ENCODE data around the gene DNAAF2.

Gene DNAAF2

DNA sequence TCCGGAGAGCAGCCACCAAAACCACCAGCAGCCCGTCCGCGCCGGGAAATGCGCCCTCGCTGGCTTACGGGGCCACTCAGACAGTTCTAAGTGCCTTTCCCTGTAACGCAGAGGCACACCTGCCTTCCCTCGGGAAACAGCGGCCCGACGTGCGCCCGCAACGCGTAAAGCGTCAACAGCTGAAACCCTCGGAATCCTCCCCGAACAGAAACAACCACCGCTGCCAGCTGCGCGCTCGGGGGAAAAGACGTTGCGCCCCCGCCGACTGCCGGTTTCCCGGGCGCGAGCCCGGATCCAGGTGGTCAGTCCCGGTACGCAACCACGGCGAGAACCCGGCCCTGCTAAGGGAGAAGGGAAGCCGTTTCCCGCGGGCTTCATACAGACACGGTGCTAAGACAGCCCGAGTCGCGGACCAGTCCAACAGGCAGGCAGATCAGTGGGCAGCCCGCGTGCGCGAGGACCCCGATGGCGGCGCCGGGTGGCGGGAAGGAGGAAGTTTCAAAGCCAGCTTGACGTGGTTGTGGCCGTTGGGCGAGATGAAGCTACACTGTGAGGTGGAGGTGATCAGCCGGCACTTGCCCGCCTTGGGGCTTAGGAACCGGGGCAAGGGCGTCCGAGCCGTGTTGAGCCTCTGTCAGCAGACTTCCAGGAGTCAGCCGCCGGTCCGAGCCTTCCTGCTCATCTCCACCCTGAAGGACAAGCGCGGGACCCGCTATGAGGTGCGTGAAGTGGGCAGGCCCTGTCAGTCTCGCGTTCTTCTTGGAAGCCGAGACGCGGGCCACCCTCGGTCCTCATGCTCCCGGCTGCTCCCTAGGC lies 36.4 kb downstream of the DNAAF2 start, which contains the start of gene LRR1:
TSS of gene LRR1 (plus strand) at position 456 of the 816 bp plus-strand sequence. CDS start at position 537, 81 bp downstream.
- Mint-ChIP-seq H3K4me1 (peaks cover 45% of the 10 kb centered on the region), H3K9me3 (no peaks in the 10 kb centered on the region), H3K36me3 (ENCODE audit: low read depth) (no peaks in the 10 kb centered on the region), H3K27ac (peak within 1 kb of the TSS; percentile 97), H3K4me3 (peak within 1 kb of the TSS; percentile 95), H3K27me3 (ENCODE audit: low read depth, poor library complexity) (no peaks in the 10 kb centered on the region)
- TF ChIP-seq, protein P1, sequence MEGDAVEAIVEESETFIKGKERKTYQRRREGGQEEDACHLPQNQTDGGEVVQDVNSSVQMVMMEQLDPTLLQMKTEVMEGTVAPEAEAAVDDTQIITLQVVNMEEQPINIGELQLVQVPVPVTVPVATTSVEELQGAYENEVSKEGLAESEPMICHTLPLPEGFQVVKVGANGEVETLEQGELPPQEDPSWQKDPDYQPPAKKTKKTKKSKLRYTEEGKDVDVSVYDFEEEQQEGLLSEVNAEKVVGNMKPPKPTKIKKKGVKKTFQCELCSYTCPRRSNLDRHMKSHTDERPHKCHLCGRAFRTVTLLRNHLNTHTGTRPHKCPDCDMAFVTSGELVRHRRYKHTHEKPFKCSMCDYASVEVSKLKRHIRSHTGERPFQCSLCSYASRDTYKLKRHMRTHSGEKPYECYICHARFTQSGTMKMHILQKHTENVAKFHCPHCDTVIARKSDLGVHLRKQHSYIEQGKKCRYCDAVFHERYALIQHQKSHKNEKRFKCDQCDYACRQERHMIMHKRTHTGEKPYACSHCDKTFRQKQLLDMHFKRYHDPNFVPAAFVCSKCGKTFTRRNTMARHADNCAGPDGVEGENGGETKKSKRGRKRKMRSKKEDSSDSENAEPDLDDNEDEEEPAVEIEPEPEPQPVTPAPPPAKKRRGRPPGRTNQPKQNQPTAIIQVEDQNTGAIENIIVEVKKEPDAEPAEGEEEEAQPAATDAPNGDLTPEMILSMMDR (IDR thresholded peaks at IDR 0.05), result no peak
- peak; percentile 89 for DNase-seq

DNA sequence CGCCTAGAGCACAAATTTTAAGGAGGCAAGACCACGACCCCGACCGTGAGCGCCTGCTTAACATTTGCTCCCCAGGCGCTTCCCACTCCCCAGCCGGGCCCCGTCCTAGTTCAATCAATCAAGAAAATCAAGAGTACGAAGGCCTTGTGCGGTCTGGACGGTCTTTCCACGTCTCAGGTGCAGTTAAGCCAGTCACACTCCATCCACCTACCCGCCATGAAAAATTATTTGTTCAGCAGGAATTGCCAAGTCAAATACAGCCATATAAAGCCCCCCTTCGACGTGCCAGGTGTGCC lies 36.9 kb downstream of the DNAAF2 start:
- peaks cover 45% of the 10 kb centered on the region for H3K4me1 Mint-ChIP-seq
- peak; percentile 35 for DNase-seq
- H3K36me3 Mint-ChIP-seq (ENCODE audit: low read depth), result no peaks in the 10 kb centered on the region
- no peaks in the 10 kb centered on the region for H3K27me3 Mint-ChIP-seq (ENCODE audit: low read depth, poor library complexity)
- peak overlapping the region; percentile 95 for H3K4me3 Mint-ChIP-seq
- TF ChIP-seq, protein P1 (IDR thresholded peaks at IDR 0.05), result no peak
- no peaks in the 10 kb centered on the region for H3K9me3 Mint-ChIP-seq
- H3K27ac Mint-ChIP-seq, result peak overlapping the region; percentile 97

DNA sequence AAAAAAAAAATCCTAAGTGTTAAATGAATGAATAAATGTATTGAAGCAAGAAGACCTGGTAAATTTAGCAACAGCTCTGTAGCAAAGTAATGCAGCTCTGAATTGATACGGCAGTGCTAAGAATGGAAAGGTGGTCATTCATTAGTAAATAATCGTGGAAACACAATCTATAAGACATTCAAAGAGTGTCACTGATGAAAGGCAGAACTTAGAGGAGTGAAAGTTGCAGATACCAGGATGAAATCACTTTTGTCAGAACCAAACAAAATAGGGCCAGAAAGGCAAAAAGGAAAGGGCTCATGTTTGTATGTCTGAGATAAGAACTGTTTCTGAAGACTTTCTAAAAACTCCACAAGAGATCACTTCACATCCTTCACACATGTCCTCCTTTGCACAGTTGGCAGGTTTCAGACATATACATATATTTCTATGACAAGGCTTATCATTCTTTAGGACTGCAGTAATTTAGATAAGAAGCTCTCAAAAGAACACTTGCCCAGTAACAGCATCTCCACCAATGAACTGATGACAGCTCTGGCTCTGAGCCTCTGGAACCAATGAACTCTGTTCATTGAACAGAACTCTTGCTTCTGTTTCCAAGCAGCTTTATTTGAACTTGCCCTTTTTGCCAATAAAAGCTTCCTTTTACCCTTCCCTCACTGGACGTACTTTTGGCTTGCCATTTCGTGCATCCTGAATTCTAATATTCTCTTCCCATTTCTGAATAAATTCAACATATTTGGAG lies 40.5 kb downstream of the DNAAF2 start:
- H3K9me3 Mint-ChIP-seq, result no peaks in the 10 kb centered on the region
- no peak overlapping the region for H3K27ac Mint-ChIP-seq
- TF ChIP-seq, protein P1 (IDR thresholded peaks at IDR 0.05), result no peak
- no peak for DNase-seq
- H3K27me3 Mint-ChIP-seq (ENCODE audit: low read depth, poor library complexity), result peaks cover 2% of the 10 kb centered on the region
- H3K4me3 Mint-ChIP-seq, result no peak overlapping the region
- no peaks in the 10 kb centered on the region for H3K36me3 Mint-ChIP-seq (ENCODE audit: low read depth)
- H3K4me1 Mint-ChIP-seq, result peaks cover 31% of the 10 kb centered on the region

DNA sequence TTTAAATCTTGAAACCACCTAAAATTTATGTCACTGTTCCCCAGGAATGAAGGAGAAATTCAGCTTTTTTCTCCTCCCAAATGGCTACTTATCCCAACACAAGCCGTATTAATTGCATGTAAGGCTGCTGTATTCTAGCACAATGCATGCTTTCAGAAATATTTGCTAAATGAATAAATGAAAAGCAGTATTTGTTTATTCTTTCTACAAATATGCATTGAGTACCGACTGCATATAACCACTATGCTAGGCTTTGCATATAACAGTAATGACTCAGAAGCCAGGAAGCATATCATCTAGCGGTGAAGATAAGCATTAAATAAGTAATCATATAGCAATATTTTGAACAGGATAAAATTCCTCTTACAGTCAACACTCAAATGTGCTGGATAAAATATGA lies 42.0 kb downstream of the DNAAF2 start:
- Mint-ChIP-seq H3K27ac (no peak overlapping the region), H3K4me1 (peaks cover 26% of the 10 kb centered on the region), H3K27me3 (ENCODE audit: low read depth, poor library complexity) (peaks cover 2% of the 10 kb centered on the region), H3K36me3 (ENCODE audit: low read depth) (no peaks in the 10 kb centered on the region), H3K9me3 (no peaks in the 10 kb centered on the region), H3K4me3 (no peak overlapping the region)
- no peak for DNase-seq
- TF ChIP-seq, protein P1 (IDR thresholded peaks at IDR 0.05), result no peak

DNA sequence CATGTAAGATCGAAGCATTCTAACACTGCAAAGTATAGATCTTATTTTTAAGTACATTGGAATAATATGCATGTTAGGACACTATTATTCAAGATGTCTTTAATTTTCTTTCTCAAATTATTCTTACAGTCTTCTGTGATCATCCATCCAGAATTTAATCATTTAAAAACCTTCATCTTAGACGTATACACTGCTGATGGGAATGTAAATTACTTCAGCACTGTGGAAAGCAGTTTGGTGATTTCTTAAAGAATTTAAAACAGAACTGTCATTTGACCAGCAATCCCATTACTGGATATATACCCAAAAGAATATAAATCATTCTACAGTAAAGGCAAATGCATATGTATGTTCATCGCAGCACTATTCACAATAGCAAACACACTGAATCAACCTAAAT lies 45.7 kb downstream of the DNAAF2 start:
- Mint-ChIP-seq H3K27me3 (ENCODE audit: low read depth, poor library complexity) (peaks cover 2% of the 10 kb centered on the region), H3K4me1 (peaks cover 12% of the 10 kb centered on the region), H3K9me3 (no peaks in the 10 kb centered on the region), H3K4me3 (no peak overlapping the region), H3K27ac (no peak overlapping the region), H3K36me3 (ENCODE audit: low read depth) (peaks cover 11% of the 10 kb centered on the region)
- no peak for DNase-seq
- TF ChIP-seq, protein P1 (IDR thresholded peaks at IDR 0.05), result no peak

All from nephron progenitor cell (in vitro differentiated cells).